Left colon (tissue), 2 donors: Measurements from ENCODE around the gene NSUN6. TPM values are rescaled to one million over a fixed set of nuclear protein-coding genes. Genes with fewer than 3 reads are reported as not detected.
"Not testable (repeated sequence)": the region's sequence is repeated elsewhere in the genome, so short reads cannot be mapped to it uniquely, and the experiment has no call there.

Experiments
- ATAC-seq: fragments of 200-7000 bp; cut with Tn5 transposase; one replicate; pipeline ENCODE4 v1.9.1; 2020; ENCODE audit warnings: mild to moderate bottlenecking, moderate library complexity
- DNase-seq, 2 donors: peaks; one replicate each; pipeline ENCODE4 v3.0.0-alpha.2; 2020
- intact Hi-C, 2 donors: fragments of 100-400 bp; cut with DNase I in 1 of 2; cut with micrococcal nuclease in 1 of 2; formaldehyde crosslinking; loops; one replicate each; pipeline versions ENCODE4 v1.11.2 to v1.14.0; 2022; cut with DNase I, micrococcal nuclease
- total RNA-seq, 2 donors: library from RNA; stranded (reverse); fragmentation: NEBNext Ultra II Directional; extraction: Animal tissue kit (Norgen Biotek cat#: 25700); gene quantifications; one replicate each; pipeline ENCODE4 v1.2.1, GENCODE V29; 2021
- donor health status: DM: no; HTN: no; CAD: no.
- donor health status: DM: yes; HTN: yes; CAD: no.

Gene NSUN6
- total RNA-seq, 2 donors from 2014 or later = 10.2 to 13.8 TPM

GRCh38 chr10:18660816-18661431 lies 9.5 kb upstream of the NSUN6 start:
- ATAC-seq (no peak), DNase-seq (peak in 1 of 2 donors; percentile 23)
- intact Hi-C loops = no loop called here

GRCh38 chr10:18659819-18660535 lies 8.6 kb upstream of the NSUN6 start:
- ATAC-seq = peak; percentile 72
- DNase-seq = peak; percentile 60 to 75
- intact Hi-C loops = no loop called here

GRCh38 chr10:18659125-18659818 lies 7.9 kb upstream of the NSUN6 start, which contains the start of gene ARL5B:
TSS of gene ARL5B (plus strand) at chr10:18659431. CDS start at chr10:18659638, 207 bp downstream.
- intact Hi-C loops = no loop called here
- peak; percentile 93 for ATAC-seq
- DNase-seq = peak; percentile 99

- peak in 1 of 2 donors; percentile 49 for DNase-seq
- intact Hi-C loops = no loop called here
- peak; percentile 34 for ATAC-seq
Observed at GRCh38 chr10:18658271-18659124, 7.1 kb upstream of the NSUN6 start.

- DNase-seq (no peak), ATAC-seq (no peak)
- intact Hi-C loops = no loop called here
Observed at GRCh38 chr10:18656724-18657123, 5.3 kb upstream of the NSUN6 start.

- no peak for DNase-seq
- ATAC-seq = no peak
- intact Hi-C loops = no loop called here
Observed at GRCh38 chr10:18653112-18653511, 1.7 kb upstream of the NSUN6 start.

GRCh38 chr10:18650404-18650997 lies 886 bp downstream of the NSUN6 start:
- peak; percentile 17 for ATAC-seq
- intact Hi-C loops = no loop called here
- no peak for DNase-seq

- ATAC-seq (no peak), DNase-seq (no peak)
- intact Hi-C loops = no loop called here
Observed at GRCh38 chr10:18649364-18649959, 1.9 kb downstream of the NSUN6 start.

GRCh38 chr10:18647945-18648344 lies 3.4 kb downstream of the NSUN6 start:
- intact Hi-C loops = no loop called here
- ATAC-seq = no peak
- no peak for DNase-seq

- ATAC-seq = no peak
- no peak for DNase-seq
- intact Hi-C loops = no loop called here
Observed at GRCh38 chr10:18647151-18647550, 4.2 kb downstream of the NSUN6 start.

- ATAC-seq = peak; percentile 53
- intact Hi-C loops, DNase-seq: not testable (repeated sequence)
Observed at GRCh38 chr10:18639719-18640118, 11.7 kb downstream of the NSUN6 start.

- peak; percentile 72 for ATAC-seq
- DNase-seq = not testable (repeated sequence)
Observed at GRCh38 chr10:18637400-18637799, 14.0 kb downstream of the NSUN6 start.

GRCh38 chr10:18635995-18636394 lies 15.4 kb downstream of the NSUN6 start:
- intact Hi-C loops = no loop called here
- ATAC-seq (no peak), DNase-seq (no peak)

More at GRCh38 chr10:18637400-18637799, 14.0 kb downstream of the NSUN6 start:
- intact Hi-C loops = not testable (repeated sequence)

GRCh38 chr10:18632500-18632899 lies 18.9 kb downstream of the NSUN6 start:
- intact Hi-C loops, ATAC-seq, DNase-seq: not testable (repeated sequence)

- ATAC-seq (peak; percentile 57), DNase-seq (peak; percentile 88 to 94)
- intact Hi-C loops = not testable (repeated sequence)
Observed at GRCh38 chr10:18627452-18628018, 23.9 kb downstream of the NSUN6 start.

GRCh38 chr10:18625886-18626285 lies 25.5 kb downstream of the NSUN6 start:
- ATAC-seq (peak; percentile 51), DNase-seq (no peak)
- intact Hi-C loops = no loop called here

GRCh38 chr10:18623671-18624070 lies 27.7 kb downstream of the NSUN6 start:
- DNase-seq, ATAC-seq, intact Hi-C loops: not testable (repeated sequence)

GRCh38 chr10:18620856-18621255 lies 30.5 kb downstream of the NSUN6 start:
- no peak for ATAC-seq
- no peak for DNase-seq
- intact Hi-C loops = no loop called here
